K562 treated with DMSO at 1 percent for 48 hours (cell line): ENCODE data around the gene CACNA2D4. TPM values are rescaled to one million over a fixed set of nuclear protein-coding genes. Genes with fewer than 3 reads are reported as not detected.

ENCODE experiments used
- total RNA-seq: library from RNA; unstranded; fragments of 300-600 nt; gene quantifications from 2 replicates; pipeline ENCODE4 v1.2.3, GENCODE V29; 2022; ENCODE audit warnings: low replicate concordance; ENCODE audit errors: extremely low read depth

Gene CACNA2D4
- not detected in 2 replicates for total RNA-seq

GRCh38 chr12:1918081-1918883 is at the start of gene CACNA2D4:
Gene CACNA2D4, minus strand, starts transcription at chr12:1918652. Its CDS starts 179 bp downstream, at chr12:1918473.

GRCh38 chr12:1820191-1820895 is 98.1 kb downstream of the CACNA2D4 start, which contains the start of gene LRTM2:
Gene LRTM2, plus strand, starts transcription at chr12:1820565. Its CDS starts 7,584 bp downstream, at chr12:1828149.

Other genes with a start within 250 kb of the CACNA2D4 start
- not detected in 2 replicates for gene ADIPOR2, start 227.6 kb downstream of the CACNA2D4 start, total RNA-seq
- not detected in 2 replicates for gene LRTM2, start 98.1 kb downstream of the CACNA2D4 start, total RNA-seq
- not detected in 2 replicates for gene DCP1B, start 85.8 kb upstream of the CACNA2D4 start, total RNA-seq
- not detected in 2 replicates for gene CACNA1C, start 134.3 kb upstream of the CACNA2D4 start, total RNA-seq